ES-I3 (cell line): ENCODE data around the gene FGF1.

Source experiments
- H3K36me3 ChIP-seq: 2 replicates; pipeline ENCODE4 v1.6.1; 2013; ENCODE audit warnings: mild to moderate bottlenecking, low read length, control low read depth, moderate library complexity; ENCODE audit not compliant: insufficient read depth
- H3K4me1 ChIP-seq: 2 replicates; pipeline ENCODE4 v1.6.1; 2013; ENCODE audit warnings: mild to moderate bottlenecking, control low read depth, low read length; ENCODE audit not compliant: insufficient read depth
- H3K9ac ChIP-seq: 2 replicates; pipeline ENCODE4 v1.6.1; 2013; ENCODE audit warnings: low read depth, mild to moderate bottlenecking, low read length, moderate library complexity
- H3K9me3 ChIP-seq: 2 replicates; pipeline ENCODE4 v1.6.1; 2013; ENCODE audit warnings: mild to moderate bottlenecking, low read length, moderate library complexity; ENCODE audit not compliant: control insufficient read depth, insufficient read depth

FGF1 gene

DNA sequence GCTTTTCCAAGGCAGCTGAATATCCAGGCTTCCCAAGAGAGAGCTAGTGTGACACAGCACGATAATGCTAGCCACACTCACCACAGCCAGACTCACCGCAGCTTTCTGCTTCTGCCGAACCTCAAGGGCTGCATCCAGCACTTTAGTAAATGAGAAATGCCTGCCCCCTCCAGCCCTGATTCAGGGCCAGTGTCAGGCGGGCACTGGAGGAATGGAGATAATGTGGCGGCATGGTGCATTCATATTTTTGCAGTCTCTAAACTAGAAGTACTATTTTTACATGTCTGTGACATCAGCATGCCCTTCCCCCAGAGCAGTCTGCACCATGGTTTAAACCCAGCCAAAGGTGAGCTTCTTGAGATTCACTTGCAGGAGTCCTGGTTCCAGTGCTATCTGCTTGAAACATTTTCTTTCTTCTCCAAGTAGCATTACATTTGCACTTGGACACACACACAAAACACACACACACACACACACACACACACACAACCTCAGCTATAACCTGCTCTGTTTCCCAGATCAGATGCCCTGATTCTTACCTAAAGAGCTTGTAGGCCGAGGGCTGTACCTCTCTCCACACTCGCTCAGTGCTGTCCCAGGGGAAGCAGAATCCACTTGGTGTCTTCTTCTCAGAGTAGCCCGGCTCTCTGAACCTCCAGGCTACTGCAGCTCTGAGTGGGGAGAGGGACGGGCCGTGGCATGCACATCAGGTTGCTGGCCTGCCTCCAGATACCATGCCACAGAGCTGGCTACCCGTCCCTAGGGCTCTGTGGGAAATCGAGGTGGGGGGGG is at the start of gene FGF1:
TSS of gene FGF1 (minus strand) at position 673 of the 792 bp plus-strand sequence. CDS start 71,963 bp downstream, outside the sequence.
- Histone ChIP-seq H3K36me3 (no peaks in the 10 kb centered on the region), H3K9ac (no peak within 1 kb of the TSS), H3K9me3 (no peaks in the 10 kb centered on the region), H3K4me1 (peaks cover 43% of the 10 kb centered on the region)

DNA sequence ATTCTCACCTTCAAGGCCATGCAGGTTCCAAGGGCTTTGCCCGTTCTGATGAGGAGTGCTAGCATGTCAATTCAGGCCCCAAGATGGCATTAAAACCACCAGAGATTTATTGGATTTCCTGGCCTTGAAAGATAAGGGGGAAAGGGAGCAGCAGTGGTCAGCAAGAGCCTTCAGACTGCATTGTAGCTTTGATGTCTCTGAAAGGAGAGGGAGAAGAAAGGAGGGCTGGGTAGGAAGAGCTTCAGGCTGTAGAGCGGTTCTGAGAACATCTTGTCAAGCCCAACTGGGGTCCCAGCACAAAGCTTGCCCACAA is 41.8 kb upstream of the FGF1 start:
- Histone ChIP-seq H3K36me3 (no peaks in the 10 kb centered on the region; the same call in 1 of the 2 replicates), H3K9ac (no peak overlapping the region)

DNA sequence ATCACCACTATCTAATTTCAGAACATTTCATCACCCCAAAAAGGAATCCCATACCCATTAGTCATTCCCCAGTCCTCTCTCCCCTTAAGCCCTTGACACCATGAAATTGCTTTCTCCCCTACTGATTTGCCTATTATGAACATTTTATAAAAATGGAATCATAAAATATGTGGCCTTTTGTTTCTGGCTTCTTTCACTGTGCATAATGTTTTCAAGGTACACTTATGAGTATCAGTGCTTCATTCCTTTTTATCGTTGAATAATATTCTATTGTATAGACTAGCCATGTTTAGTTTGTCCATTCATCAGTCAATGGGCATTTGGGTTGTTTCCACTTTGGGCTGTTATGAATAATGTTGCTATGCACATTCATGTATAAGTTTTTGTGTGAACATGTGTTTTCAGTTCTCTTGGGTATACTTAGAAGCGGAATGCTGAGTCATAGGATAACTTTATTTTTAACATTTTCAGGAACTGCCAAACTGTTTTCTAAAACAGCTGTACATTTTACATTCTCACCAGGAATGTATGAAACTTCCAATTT is 40.4 kb upstream of the FGF1 start:
- Histone ChIP-seq H3K9ac (no peak overlapping the region), H3K9me3 (no peaks in the 10 kb centered on the region), H3K36me3 (no peaks in the 10 kb centered on the region), H3K4me1 (no peaks in the 10 kb centered on the region)

More for the DNA sequence above, 41.8 kb upstream of the FGF1 start:
- no peaks in the 10 kb centered on the region for H3K9me3 ChIP-seq
- no peaks in the 10 kb centered on the region for H3K4me1 ChIP-seq

DNA sequence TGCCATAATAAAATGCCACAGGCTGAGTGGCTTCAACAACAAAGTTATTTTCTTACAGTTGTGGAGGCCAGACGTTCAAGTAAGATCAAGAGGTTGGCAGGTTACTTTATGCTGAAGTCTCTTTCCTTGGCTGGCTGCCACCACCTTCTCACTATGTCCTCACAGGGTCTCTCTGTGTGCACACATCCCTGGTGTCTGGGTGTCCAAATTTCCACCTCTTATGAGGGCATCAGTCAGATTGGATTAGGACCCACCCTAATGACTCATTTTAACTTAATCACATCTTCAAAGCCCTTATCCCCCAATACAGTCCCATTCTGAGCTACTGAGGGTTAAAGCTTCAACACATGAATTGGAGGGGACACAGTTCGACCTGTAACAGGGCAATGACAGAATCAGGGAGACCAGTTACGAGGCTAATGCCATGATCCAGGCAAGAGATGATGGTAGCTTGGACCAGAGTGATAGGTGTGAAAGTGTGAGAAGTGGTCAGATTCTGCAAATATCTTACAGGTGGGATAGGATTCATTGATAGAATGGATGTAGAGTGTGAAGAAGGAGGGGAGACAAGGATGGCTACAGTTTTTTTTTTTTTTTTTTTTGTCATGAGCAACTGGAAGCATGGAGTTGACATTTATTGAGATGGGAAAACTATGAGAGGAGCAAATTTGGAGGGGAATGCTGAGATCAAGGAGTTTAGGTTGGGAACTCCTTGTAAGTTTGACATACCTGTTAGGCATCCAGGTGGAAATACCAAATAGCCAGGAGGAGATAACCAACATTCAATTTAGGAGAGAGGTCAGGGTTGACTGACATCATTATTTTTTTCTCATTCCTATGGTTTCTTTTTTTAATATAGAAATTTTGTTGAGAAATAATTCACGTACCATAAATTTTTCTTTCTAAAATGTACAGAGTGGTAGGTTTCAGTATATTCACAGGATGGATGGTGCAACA is 39.6 kb upstream of the FGF1 start:
- no peaks in the 10 kb centered on the region for H3K36me3 ChIP-seq
- no peak overlapping the region for H3K9ac ChIP-seq
- no peaks in the 10 kb centered on the region for H3K9me3 ChIP-seq
- H3K4me1 ChIP-seq = no peaks in the 10 kb centered on the region

DNA sequence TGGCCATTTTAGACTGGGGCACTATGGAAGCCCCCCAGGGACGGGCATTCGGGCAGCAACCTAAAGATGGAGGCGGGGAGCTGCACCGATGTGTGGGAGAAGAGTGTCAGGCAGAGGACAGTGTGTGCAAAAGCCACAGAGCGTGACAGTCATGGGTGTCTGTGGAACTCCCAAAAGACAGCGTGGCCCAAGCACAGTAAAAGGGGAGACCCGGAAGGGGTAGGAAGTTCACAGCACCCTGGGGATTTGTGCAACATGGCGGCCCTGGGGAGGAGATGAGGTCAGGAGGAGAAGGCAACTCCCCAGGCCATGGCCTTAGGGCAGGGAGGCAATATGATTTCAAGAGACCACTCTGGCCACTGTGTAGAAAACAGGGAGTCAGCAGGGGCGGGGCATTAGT is 38.9 kb upstream of the FGF1 start:
- Histone ChIP-seq H3K9me3 (no peaks in the 10 kb centered on the region), H3K9ac (no peak overlapping the region), H3K36me3 (no peaks in the 10 kb centered on the region), H3K4me1 (no peaks in the 10 kb centered on the region)

DNA sequence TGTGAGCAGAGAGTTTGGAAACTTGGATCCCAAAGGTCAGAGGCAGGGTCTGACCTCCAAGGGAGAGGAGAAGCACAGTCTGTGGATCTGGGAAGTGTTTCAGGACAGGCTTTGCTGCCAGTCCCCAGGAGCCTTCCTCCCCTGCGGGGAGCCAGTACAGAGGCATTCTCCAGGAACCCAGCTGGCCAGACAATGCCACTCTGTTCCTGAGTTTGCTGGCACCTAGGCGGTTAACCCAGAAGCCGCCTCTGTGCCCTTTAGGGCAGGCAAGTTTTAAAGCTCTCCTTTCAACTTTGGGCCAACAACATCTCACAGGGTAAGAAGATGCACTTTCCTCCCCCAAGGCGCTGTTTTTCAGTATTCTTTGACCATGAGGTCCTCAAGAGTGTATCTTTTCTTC is 37.0 kb upstream of the FGF1 start:
- H3K4me1 ChIP-seq = peaks cover 4% of the 10 kb centered on the region; the same call in 1 of the 2 replicates

DNA sequence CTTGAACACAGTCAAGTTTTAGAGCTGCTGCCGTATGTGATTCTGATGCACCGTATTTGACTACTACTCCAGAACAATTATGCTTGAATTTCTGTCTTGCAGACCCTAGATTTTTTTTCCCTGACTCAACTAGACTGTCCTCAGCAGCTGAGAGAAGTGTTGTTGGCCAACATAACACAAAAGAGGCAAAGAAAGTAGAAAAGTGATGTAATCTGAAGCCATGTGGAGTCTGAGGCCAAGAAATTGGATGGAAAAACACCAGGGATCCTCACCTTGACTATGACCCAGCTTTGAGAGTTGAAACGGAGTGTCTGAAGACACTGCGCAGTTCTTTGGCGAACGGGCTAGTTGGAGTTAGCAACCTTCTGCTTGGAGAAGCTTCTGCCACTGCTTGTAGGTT is 36.3 kb upstream of the FGF1 start:
- no peaks in the 10 kb centered on the region for H3K9me3 ChIP-seq
- no peaks in the 10 kb centered on the region for H3K36me3 ChIP-seq
- H3K9ac ChIP-seq = no peak overlapping the region
- H3K4me1 ChIP-seq = peaks cover 10% of the 10 kb centered on the region

More for the DNA sequence above, 37.0 kb upstream of the FGF1 start:
- no peaks in the 10 kb centered on the region for H3K9me3 ChIP-seq
- no peak overlapping the region for H3K9ac ChIP-seq
- H3K36me3 ChIP-seq = no peaks in the 10 kb centered on the region

DNA sequence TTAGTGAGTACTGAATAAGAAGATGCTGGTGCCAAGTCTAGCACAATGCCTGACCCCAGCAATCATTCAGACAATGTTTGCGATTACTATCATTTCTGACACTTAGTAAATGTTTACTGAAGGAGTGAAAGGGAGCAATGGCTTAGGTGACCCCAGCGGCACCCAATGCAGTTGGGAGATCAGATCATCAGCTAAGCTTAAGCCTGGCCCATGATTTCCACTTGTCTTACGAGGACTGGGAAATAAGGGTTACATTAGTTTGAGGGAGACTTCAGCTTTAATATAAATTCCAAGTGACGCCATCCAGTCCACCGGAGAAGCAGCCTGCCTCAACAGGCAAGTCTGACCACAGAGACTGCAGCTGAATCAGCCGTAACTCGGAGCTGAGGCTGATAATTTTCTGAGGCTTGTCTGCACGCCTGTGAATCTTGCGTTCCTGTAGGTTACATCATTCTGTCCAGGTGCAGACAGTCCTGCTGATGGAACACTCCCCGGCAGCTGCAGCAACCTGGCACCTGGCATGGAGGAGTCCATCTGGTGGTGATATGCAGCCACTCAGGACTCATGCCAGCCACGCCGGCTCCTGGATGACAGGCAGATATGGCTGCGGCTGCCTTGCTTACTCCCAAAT is 34.9 kb upstream of the FGF1 start:
- Histone ChIP-seq H3K4me1 (peaks cover 15% of the 10 kb centered on the region), H3K9ac (no peak overlapping the region), H3K9me3 (no peaks in the 10 kb centered on the region), H3K36me3 (no peaks in the 10 kb centered on the region)

DNA sequence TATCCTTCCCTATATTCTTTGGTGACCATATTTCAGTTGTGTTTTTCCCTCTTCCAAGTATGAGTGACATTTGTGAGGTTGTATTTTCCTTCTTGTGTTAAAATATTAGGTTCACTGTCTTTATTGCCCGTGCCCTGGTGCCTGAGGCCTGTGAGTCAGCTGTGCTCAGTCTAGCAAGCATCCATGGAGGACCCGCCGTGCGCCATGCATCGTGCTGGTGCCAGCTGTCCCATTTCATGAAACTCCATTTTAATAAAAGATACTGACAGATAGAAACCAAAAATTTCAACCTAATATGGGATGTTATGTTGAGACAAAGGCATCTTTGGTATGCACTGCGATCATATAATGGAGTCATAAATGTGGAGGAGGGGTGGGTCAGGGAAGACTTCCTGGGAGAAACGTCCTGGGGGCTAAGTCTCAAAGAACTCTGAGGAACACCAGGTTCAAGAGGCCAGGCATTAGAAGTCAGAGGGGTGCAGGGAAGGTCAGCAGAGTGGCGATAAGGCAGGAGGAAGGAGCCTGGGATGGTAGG is 34.0 kb upstream of the FGF1 start:
- Histone ChIP-seq H3K9ac (no peak overlapping the region), H3K4me1 (peaks cover 15% of the 10 kb centered on the region), H3K36me3 (no peaks in the 10 kb centered on the region), H3K9me3 (no peaks in the 10 kb centered on the region)

DNA sequence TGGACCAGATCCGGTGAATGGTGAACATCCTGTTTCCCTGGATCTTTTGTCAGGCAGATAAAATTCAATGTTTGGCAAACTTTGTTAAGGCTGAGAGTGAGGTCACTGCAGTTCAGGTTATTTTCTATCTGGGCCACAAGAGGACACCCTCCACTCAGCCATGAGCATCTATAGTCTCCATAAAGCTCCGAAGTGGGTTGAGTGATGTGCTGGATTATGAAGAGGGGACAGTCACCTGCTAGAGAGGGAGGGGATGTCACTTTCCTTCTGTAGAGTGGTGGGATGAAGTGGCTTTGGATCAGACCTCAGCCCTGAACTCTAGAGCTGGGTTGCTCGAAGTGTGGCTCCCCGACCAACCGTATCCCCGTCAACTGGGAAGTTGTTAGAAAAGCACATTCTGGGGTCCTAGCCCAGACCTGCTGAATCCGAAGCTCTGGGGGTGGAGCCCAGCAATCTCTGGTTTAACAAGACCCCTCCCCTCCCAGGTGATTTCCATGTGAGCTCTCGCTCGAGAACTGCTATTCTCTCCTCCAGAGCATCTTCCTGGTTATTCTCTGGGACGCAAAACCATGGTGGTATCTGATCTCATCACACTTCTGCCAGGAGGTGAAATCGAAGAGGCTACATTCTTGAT is 31.8 kb upstream of the FGF1 start:
- no peaks in the 10 kb centered on the region for H3K36me3 ChIP-seq
- H3K9ac ChIP-seq = no peak overlapping the region
- H3K9me3 ChIP-seq = no peaks in the 10 kb centered on the region
- H3K4me1 ChIP-seq = peaks cover 25% of the 10 kb centered on the region

DNA sequence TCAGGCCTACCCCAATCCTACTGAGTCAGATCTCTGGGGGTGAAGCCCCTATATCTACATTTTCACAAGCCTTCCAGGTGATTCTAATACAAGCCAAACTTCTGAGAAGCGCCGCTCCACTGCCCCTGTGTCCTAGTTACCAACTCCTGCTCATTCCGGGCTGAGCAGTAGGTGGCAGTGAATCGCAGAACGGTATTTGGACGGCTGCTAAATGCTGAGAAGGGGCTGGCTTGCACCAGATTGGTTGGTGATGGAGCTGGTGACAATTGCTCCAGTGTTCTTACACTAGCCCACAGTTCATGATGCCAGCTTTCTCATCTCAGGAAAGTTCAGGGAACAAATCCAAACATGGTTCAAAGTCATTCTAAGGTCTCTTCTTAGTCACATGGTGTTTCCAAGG is 31.1 kb upstream of the FGF1 start:
- H3K9me3 ChIP-seq = no peaks in the 10 kb centered on the region
- peaks cover 25% of the 10 kb centered on the region for H3K4me1 ChIP-seq
- H3K9ac ChIP-seq = no peak overlapping the region
- no peaks in the 10 kb centered on the region for H3K36me3 ChIP-seq

DNA sequence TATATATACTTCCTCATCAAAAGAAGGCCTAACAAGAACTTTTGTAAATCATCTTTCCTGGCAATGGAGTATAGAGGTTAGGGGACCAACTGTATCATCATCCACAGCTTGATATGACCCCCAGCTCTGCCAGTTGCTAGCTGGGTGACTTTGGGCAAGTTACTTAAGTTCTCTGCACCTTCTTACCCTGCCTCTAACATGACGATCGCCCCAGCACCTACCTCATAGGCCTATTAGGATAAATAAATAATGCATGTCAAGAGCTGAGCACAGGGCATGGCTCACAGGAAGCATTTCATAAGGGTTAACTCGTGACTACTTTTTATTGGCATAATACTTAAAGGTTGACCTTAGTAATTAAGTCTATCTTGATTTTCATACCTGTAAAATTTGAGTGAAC is 29.4 kb upstream of the FGF1 start:
- H3K36me3 ChIP-seq = no peaks in the 10 kb centered on the region
- no peaks in the 10 kb centered on the region for H3K9me3 ChIP-seq
- H3K4me1 ChIP-seq = peaks cover 25% of the 10 kb centered on the region
- no peak overlapping the region for H3K9ac ChIP-seq

DNA sequence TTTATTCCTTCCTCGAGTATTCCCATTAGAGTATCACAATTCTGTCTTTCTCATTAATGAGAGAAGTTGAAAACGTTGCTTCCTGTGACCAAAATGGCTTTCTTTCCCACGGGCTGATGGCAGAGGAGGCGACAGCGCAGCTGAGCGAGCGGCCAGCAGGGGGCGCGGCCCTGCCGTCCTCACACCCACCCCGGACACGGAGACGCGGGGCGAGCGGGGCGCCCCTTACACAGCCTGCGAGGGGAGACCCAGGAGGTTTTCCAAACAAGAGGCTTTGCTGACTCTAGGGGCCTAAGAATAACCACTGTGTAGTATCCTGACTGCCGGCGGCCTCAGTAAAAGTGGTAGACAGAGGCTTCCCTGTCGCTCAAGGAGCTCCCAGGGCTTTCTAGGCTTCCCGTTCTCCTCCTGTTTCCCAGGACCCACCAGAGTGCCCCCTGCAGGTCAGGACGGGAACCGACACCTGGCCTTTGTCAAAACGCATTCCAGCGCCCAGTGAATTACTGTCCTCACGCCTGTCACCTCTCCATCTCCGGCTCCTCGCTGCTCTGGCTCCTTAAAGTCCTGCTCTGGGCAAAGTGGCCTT is 27.3 kb upstream of the FGF1 start:
- H3K9me3 ChIP-seq = no peaks in the 10 kb centered on the region
- peaks cover 24% of the 10 kb centered on the region for H3K4me1 ChIP-seq
- H3K9ac ChIP-seq = peak overlapping the region; percentile 90
- no peaks in the 10 kb centered on the region for H3K36me3 ChIP-seq
